Activated CD4-positive, alpha-beta T cell treated with anti-CD3 and anti-CD28 coated beads, Interleukin-2, amount 50 U/mL, for 1 hour (primary cell): Measurements from ENCODE around the gene AMOTL2.

ENCODE experiments used
- DNase-seq: peaks from one replicate; pipeline ENCODE4 v3.0.0-alpha.2; 2020

Gene AMOTL2

DNA sequence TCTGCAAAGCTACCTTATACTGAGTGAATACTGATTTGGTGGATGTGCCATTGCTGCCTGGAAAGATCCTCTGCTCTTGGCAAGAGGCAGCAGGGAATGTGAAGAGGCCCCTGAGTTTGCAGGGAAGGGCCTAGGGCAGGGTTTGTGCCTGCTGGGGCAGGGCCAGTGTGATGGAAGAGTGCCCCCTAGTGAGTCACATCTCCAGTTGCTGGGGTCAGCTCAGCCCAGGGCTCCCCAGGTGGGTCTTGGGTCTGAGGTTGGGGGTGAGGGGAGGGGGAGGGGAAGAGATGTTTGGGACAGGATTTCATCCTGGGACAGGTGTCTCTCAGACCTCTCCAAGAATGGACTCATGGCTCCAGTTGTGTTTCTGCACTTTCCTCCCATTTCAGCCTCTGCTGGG is 4.1 kb upstream of the AMOTL2 start:
- DNase-seq, result peak; percentile 14

DNA sequence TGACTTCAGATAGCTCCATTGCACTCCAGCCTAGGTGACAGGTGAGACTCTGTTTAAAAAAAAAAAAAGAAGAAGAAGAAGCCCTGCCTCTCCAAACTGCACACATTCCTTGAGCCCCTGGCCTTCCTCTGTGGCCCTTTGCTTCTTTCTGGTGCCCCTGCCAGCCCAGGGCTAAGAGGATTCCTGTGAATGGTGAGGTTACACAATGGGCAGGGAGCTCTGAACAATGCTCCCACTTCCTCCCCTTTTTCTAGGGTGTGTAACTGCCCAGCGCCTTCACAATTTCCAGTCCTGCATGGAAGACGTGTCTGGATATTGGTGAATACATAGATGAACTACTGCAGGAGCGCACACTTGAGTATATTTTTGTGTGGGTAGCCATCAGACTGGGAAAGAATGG is 3.6 kb upstream of the AMOTL2 start:
- no peak for DNase-seq

GRCh38 chr3:134376786-134377426 is 2.7 kb upstream of the AMOTL2 start:
- DNase-seq, result no peak

- DNase-seq, result no peak
Measured at GRCh38 chr3:134376385-134376765, 2.1 kb upstream of the AMOTL2 start.

- no peak for DNase-seq
Measured at GRCh38 chr3:134375582-134376384, 1.5 kb upstream of the AMOTL2 start.

DNA sequence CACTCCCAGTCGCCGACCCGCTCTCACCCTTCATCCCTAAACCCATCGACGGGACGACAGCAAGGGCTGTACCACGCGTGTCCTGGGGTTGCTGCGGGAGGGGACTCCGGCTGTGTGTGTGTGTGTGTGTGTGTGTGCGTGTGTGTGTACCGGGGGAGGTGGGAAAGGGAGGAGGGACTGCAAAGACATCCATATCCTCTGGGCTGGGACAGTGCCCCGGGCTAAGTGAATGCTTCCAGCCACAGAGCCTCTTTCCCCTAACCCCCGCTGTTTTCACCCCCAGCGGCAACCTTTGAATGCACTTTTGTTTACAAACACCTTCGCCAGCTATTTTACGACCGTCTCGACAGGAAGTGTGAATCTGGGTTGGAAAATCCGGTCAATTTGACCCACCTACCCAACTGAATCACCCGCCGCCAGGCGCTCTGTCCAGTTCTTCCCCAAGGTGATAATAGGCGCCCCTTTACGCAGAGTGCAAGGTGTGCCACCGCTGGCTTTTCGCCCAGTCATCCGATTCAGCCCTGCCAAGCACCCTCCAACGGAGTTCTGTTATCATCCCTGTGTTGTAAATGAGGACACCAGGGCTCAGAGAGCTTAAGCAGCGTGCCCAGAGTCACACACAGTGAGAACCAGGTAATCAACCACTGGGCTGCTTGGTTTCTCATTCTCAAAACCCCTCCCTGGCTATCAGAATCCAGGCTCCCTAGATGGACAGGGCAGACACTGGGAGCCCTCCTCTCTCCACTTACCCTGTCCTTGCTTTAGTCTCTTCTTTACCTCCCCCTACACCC is 739 bp upstream of the AMOTL2 start:
- no peak for DNase-seq

GRCh38 chr3:134373271-134374104 is 759 bp downstream of the AMOTL2 start:
- no peak for DNase-seq

DNA sequence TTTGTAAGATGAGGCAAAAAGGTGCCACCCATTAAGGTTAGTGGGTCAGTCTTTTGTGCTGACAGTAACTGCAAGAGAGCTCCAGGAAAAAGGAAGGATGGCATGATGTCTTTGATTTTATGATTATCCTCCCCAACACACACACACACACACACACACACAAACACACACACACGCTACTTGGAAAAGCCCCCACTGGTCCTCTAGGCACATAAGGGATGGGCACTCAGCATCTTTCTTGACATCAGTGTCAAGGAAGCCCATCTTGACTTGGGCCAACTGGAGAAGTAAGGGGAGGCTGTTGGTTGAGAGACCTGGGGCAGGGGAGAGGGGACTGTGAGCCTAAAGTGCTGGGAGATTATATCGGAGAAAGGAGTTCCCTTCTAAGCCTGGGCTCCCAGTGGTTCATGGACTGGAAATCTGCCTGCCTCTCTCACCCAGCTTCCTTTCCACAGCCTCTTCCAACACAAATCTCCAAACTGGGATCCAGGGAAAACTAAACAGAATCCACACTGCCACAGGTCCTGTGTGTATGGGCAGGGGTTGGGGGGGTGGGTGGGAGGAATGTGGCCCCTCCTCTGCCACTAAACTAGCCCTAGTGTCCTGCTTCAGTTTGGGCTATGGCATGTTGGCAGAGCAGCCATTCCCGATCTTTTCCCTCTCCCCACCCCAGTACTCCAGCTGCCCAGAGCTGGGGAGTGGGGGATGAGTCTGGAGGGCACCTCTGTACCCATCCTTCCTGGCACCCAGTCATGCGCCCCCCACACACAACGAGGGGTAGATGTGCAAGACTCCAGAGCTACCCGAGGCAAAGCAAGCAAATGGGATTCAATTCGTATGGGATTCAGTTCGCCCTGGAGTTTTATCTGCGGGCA is 1.6 kb downstream of the AMOTL2 start:
- no peak for DNase-seq

- no peak for DNase-seq
Measured at GRCh38 chr3:134371542-134372324, 2.5 kb downstream of the AMOTL2 start.

- DNase-seq, result no peak
Measured at GRCh38 chr3:134370611-134371531, 3.4 kb downstream of the AMOTL2 start.

DNA sequence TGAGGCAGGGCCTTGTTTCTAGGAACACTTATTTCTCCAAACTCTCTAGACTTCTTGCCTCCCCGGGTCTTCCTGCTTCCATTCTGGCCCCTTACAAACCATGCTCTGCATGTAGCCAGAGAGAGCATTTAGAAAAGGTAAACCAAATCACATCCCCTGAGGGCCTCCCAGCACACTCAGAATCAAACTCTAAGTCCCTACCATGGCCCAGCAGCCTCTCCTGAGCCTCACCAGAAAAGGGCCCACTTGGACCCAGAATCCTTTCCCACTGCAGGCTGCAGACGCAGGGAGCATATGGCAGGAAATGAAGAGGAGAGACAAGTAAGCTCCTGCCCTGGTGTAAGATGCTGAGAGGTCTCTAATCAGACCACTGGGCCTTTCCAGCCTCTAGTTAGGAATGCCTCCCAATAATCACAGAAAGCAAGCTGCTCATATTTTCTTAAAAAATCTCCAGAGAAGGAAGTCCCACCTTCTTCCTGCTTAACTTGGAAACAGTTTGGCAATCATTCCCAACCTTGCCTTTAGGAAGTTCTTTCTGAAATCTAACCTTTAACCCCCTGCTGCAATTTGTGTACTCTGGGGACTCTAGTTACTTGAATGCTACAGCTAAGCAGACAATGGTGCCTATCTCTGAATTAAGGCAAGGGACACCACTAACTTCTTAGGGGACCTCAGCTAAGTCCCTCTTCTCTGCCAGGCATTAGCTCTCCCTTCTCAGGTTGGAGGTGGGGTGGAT is 4.2 kb downstream of the AMOTL2 start:
- no peak for DNase-seq

- DNase-seq, result no peak
Measured at GRCh38 chr3:134369231-134369741, 5.0 kb downstream of the AMOTL2 start.

DNA sequence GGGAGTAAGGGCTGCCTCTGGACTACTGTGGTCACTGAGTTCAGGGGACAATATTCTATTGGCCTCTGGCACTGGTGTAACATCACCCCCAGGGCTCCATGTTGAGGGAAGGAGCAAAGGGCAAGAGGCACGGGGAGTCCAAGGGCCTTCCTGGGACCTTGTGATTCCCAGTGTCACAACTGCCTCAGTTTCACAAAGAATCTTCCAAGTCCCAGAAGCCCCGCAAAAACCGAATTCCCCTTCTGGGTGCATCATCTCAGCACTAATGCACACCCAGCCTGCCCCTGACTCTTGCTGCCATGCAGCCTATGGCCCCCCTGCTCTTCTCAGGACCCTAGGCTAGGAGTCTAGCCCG is 5.5 kb downstream of the AMOTL2 start:
- no peak for DNase-seq

DNA sequence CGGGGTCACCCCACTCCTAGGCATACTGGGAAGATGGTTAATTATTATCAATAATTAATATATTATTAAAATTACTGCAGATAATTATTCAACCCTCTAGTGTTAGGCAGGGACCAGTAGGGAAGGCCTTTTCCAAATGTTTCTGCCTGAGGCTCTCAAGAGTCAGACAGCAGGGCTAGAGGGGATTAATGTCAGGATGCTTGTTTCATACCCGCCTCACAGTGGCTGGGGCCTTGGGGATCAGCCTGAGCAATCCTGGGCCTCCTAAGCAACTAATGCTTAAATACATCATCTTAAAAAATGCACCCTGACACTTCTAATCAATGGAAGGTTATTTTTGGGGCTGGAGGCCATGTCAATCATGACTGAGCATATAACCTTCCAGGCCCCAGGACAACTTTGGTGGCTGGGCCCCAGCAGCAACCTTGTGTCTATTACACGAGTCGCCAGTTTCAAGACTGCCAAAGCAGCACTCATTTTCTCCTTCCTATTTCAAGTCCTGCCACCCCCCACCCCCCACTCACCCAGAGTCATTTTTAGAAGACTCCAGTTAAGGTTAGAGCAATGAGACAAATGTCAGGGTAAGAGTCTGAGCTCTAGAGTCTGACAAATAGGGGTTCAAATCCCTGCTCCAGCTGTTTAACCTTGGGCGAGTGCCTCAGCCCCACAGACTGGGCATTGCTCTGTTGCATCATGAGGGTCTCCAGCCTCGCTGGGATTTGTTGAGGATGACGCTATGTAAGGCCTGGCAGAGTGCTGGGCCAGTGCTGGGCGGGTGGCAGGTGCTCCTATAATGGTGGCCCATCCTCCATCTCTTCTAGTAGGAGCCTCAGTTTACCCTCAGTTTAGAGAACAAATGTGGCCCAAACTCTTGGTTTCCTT is 6.1 kb downstream of the AMOTL2 start:
- DNase-seq, result no peak

GRCh38 chr3:134366928-134367811 is 7.1 kb downstream of the AMOTL2 start:
- no peak for DNase-seq

- DNase-seq, result no peak
Measured at GRCh38 chr3:134366221-134366927, 7.9 kb downstream of the AMOTL2 start.
